Measurements from ENCODE around the gene C2orf80.
"Not testable (repeated sequence)": the region's sequence is repeated elsewhere in the genome, so short reads cannot be mapped to it uniquely, and the experiment has no call there.

C2orf80 gene

DNA sequence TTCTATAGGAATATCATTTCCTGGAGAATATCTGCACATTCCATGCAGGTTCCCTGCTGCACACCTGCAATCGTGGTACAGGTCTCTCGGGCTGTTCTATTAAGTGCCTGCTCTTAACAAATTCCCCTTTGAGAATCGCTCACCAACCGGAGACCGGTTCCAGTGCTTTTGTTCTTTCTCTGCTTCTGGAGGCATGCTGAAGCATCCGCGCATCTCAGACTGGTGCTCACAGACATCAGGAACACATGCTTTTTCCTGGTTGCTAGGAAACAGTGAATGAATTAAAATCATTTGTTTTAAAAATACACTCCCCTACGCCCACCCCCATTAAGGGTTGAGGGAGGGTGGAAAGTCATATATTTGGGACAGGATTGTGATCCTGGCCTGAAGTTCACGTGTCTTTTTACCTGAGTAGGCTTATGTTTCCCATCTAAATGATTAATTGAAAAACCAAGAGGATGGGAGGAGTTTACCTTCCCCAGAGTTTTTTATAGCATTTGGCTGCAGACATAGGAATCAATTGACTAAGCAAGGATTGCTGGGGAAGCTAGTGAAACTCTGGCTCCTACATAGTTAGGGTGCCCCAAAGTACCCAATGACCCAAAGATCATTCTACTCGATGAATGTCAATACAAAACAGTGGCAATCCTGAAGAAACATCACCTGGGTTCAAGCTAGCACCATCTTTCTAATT is at the start of gene C2orf80:
Gene C2orf80, minus strand, starts transcription at position 221 of the 694 bp plus-strand sequence. CDS start 3,044 bp downstream, outside the sequence.
- H3K4me3 Mint-ChIP-seq, result no peak within 1 kb of the TSS
- no peaks in the 10 kb centered on the region for H3K4me1 Mint-ChIP-seq (ENCODE audit: low read depth)
- no peaks in the 10 kb centered on the region for H3K36me3 Mint-ChIP-seq (ENCODE audit: low read depth)
- no peak within 1 kb of the TSS for H3K27ac Mint-ChIP-seq
- no peaks in the 10 kb centered on the region for H3K9me3 Mint-ChIP-seq
- no peaks in the 10 kb centered on the region for H3K27me3 Mint-ChIP-seq

DNA sequence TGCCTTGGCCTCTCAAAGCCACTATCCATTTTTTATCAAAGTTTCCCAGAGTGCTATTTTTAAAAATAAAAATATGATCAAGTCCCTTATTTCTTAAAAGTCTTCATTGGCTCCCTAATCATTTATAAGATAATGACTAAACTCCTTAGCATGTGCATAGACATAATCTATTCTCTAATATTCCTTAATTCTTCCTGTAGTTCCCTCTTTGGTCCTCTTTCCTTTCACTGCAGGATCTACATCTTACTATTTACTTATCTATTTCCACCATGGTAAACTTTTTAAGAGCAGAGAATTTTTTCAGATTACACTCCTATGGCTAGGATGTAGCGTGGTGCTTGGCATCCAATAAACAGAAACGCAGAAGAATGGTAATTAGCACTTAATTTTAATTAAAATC is 46.0 kb upstream of the C2orf80 start:
- Mint-ChIP-seq H3K27ac (no peak overlapping the region), H3K9me3 (peaks cover 17% of the 10 kb centered on the region), H3K4me3 (no peak overlapping the region), H3K36me3 (ENCODE audit: low read depth) (peaks cover 56% of the 10 kb centered on the region), H3K4me1 (ENCODE audit: low read depth) (no peaks in the 10 kb centered on the region), H3K27me3 (no peaks in the 10 kb centered on the region)

DNA sequence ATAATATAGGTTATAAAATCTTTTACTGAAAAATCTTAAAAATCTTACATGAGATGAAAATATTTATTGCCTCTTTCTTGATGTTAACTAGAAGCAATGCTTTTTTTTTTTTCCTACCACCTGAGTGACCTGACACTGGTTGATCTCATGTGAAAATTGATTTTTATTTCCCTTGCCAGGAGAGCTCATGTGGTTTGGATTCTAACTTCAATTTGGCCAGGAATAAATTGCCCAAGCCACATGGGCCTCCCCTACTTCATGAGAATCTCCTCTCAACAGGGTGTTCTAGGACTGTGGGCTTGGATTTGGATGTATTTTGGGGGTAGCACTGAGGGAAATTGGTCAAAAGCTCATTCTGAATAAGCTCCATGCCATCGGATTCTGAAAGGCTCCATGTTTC is 45.0 kb upstream of the C2orf80 start:
- Mint-ChIP-seq H3K36me3 (ENCODE audit: low read depth) (peaks cover 49% of the 10 kb centered on the region), H3K9me3 (peaks cover 19% of the 10 kb centered on the region), H3K4me1 (ENCODE audit: low read depth) (no peaks in the 10 kb centered on the region), H3K4me3 (no peak overlapping the region), H3K27me3 (no peaks in the 10 kb centered on the region), H3K27ac (no peak overlapping the region)

DNA sequence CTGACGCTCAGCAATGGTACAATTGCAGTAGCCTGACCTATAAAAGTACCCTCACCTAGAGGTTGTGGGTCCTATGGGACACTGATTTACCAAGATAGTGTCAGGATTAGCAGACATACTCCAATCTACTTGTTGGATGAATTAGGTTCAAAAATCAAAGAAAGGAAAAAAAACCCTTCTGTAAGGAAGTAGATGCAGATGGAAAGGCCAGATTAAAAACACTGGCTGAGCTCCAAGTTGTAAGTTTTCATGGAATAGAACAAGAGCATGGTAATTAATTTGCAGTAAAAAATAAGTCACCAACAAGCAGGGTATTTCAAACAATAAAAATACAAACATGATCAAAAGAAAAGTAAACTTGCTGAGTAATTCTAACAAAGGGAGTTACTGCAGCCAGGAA is 38.6 kb upstream of the C2orf80 start:
- Mint-ChIP-seq H3K27me3 (no peaks in the 10 kb centered on the region), H3K27ac (no peak overlapping the region), H3K4me1 (ENCODE audit: low read depth) (no peaks in the 10 kb centered on the region), H3K36me3 (ENCODE audit: low read depth) (peaks cover 4% of the 10 kb centered on the region), H3K9me3 (peaks cover 15% of the 10 kb centered on the region), H3K4me3 (no peak overlapping the region)

DNA sequence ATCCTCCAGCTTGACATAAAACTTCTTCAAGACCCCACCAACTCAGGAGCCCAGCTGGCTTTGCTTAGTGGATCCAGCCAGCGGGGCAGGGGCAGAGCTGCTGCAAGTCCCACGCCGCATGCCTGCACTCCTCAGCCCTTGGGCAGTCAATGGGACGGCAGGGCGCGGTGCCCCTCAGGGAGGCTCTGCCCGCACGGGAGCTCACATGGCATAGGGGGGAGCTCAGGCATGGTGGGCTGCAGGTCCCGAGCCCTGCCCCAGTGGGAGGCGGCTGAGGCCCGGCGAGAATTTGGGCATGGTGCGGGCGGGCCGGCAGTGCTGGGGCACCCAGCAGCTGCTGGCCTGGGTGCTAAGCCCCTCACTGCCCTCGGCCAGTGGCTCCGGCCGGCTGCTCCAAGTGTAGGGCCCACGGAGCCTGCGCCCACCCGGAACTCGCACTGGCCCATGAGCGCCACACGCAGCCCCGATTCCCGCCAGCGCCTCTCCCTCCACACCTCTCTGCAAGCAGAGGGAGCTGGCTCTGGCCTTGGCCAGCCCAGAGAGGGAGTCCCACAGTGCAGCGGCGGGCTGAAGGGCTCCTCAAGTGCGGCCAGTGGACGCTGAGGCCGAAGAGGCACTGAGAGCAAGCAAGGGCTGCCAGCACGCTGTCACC is 37.9 kb upstream of the C2orf80 start:
- H3K4me3 Mint-ChIP-seq, result no peak overlapping the region
- H3K4me1 Mint-ChIP-seq (ENCODE audit: low read depth), result no peaks in the 10 kb centered on the region
- no peaks in the 10 kb centered on the region for H3K27me3 Mint-ChIP-seq
- H3K27ac Mint-ChIP-seq, result no peak overlapping the region
- peaks cover 4% of the 10 kb centered on the region for H3K36me3 Mint-ChIP-seq (ENCODE audit: low read depth)
- peaks cover 15% of the 10 kb centered on the region for H3K9me3 Mint-ChIP-seq

DNA sequence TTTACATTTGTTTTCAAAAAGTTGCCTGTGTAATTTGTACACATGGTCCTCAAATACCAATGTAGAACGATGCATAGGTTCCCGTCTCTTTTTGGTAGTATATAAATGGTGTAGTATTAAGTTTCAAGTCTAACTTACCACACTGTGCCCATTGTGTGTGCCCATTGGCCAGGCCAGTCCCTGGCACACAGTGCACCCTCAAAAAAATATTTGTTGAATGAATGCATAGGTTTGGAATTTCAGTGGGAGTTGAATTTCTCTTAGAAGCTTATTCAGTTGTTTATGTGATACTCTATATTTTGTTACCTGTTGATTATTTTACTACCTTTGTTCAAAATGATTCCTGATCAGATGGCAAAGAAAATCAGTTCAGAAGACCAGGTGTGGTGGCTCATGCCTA is 35.0 kb upstream of the C2orf80 start:
- Mint-ChIP-seq H3K27ac (no peak overlapping the region), H3K4me1 (ENCODE audit: low read depth) (no peaks in the 10 kb centered on the region), H3K4me3 (no peak overlapping the region), H3K9me3 (peaks cover 8% of the 10 kb centered on the region), H3K36me3 (ENCODE audit: low read depth) (no peaks in the 10 kb centered on the region), H3K27me3 (no peaks in the 10 kb centered on the region)

DNA sequence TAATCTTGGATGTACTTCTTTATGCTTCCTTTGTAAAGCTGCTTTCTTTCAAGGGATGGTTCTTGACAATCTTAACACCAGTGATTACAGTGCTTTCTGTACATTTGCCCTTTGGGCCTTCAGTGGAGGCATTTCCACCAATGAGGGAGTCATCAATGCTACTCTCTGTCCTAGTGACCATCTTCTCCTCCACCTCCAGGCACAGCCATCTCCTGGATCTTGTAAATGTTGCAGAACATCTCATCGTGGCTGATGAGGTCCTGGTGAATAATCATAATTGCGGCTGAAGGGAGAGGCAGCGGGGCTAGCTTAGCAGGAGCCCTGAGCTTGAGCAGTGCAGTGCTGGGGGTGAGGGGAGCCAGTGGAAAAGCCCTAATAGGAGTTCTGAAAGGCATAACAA is 32.5 kb upstream of the C2orf80 start:
- Mint-ChIP-seq H3K9me3 (peaks cover 11% of the 10 kb centered on the region), H3K4me3 (no peak overlapping the region), H3K27me3 (no peaks in the 10 kb centered on the region), H3K4me1 (ENCODE audit: low read depth) (no peaks in the 10 kb centered on the region), H3K36me3 (ENCODE audit: low read depth) (no peaks in the 10 kb centered on the region), H3K27ac (no peak overlapping the region)

DNA sequence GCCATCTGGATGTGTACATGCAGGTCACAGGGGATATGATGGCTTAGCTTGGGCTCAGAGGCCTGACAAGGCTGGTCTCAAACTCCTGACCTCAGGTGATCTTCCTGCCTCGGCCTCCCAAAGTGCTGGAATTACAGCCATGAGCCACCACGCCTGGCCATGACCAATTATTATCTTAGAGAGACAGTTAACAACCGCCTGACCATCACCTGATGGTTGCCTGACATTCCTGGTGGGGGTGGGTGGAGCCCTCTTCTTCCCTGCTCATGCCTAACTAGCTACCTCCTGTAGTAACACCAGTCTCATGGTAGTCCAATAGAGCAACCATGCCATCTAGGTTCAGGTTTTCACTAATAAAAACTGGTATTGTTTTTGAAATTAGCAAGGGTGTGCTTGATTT is 32.0 kb upstream of the C2orf80 start:
- peaks cover 11% of the 10 kb centered on the region for H3K9me3 Mint-ChIP-seq
- H3K27ac Mint-ChIP-seq; H3K4me1 Mint-ChIP-seq (ENCODE audit: low read depth); H3K36me3 Mint-ChIP-seq (ENCODE audit: low read depth); H3K4me3 Mint-ChIP-seq; H3K27me3 Mint-ChIP-seq: not testable (repeated sequence)

DNA sequence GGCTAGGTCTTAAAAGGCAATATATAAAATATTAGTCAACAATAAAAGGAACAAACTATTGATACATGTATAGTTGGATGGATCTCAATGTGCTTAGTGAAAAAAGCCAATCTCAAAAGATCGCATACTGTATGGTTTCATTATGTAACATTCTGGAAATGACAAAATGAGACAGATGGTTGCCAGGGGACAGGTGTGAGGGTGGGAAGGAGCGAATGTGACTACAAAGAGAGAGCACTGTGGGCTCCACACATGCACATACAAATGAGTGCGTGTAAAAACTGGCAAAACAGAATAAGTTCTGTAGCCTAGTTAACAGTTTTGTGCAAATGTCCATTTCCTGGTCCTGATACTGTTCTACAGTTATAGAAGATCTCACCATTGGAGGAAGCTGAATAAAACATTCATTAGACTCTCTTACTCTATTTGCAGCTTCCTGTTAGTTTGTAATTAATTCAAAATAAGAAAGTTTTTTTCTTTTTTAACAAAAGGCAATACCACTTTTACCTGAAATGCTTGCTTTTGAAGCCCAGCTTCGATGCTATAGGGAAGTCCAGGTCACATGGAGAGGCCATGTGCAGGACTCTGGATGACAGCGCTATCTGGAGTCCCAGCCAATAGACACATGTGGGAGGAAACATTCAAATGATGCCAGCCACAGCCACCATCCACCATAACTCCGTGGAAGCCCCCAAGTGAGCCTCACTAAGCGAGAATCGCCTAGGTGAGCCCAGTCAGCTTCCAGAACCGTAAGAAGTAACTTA is 21.0 kb upstream of the C2orf80 start:
- Mint-ChIP-seq H3K27me3 (no peaks in the 10 kb centered on the region), H3K4me3 (no peak overlapping the region)

DNA sequence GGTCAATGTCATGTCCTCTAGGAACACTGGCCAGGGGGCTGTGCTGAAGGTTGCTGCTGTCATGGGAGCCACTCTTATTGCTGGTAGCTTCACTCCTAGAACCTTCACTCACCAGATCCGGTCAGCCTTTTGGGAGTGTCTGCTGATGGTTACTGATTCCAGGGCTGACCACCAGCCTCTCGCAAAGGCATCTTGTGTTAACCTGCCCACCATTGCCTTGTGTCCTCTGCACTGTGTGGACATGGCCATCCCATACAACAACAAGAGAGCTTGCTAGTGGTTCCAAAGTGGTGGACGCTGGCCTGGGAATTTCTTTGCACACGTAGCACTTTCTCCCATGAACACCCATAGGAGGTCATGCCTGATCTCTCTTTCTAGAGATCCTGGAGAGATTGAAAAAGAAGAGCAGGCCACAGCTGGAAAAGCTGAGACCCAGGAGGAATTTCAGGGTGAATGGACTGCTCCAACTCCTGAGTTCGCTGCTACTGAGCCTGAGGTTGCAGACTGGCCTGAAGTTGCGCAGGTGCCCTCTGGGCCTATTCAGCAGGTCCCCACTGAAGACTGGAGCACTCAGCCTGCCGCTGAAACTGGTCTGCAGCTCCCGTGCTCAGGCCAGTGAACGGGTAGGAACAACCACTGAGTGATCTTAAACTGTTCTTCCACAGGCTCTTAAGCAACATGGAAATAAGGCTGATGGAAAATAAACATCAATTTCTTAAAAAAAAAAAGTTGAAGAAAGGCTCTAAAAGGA is 18.7 kb upstream of the C2orf80 start:
- no peak overlapping the region for H3K4me3 Mint-ChIP-seq
- H3K36me3 Mint-ChIP-seq (ENCODE audit: low read depth), result no peaks in the 10 kb centered on the region
- H3K27ac Mint-ChIP-seq, result no peak overlapping the region
- no peaks in the 10 kb centered on the region for H3K27me3 Mint-ChIP-seq
- H3K9me3 Mint-ChIP-seq, result no peaks in the 10 kb centered on the region
- H3K4me1 Mint-ChIP-seq (ENCODE audit: low read depth), result no peaks in the 10 kb centered on the region

More for the DNA sequence above, 21.0 kb upstream of the C2orf80 start:
- no peaks in the 10 kb centered on the region for H3K36me3 Mint-ChIP-seq (ENCODE audit: low read depth)
- no peaks in the 10 kb centered on the region for H3K4me1 Mint-ChIP-seq (ENCODE audit: low read depth)
- H3K9me3 Mint-ChIP-seq, result no peaks in the 10 kb centered on the region
- no peak overlapping the region for H3K27ac Mint-ChIP-seq

DNA sequence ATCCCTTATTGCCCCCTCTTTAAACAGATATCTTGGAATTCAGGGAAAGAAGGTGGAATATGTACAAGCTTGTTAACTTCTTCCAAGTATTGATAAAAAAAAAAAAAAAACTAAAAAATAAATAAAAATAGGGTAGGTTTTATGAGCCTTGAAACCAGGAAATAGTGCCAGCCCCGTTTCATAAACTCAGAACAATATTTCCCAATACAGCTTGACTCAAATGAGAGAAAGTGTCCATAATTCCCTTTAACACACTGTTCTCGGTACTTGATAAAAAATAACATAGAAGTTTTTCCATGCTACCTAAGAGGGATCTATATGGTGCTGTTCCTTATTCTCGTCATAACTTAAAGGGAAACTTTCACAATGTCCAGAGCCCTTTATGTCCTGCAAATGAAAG is 17.9 kb upstream of the C2orf80 start:
- Mint-ChIP-seq H3K36me3 (ENCODE audit: low read depth) (no peaks in the 10 kb centered on the region), H3K4me3 (no peak overlapping the region), H3K9me3 (no peaks in the 10 kb centered on the region), H3K27ac (no peak overlapping the region), H3K27me3 (no peaks in the 10 kb centered on the region), H3K4me1 (ENCODE audit: low read depth) (no peaks in the 10 kb centered on the region)

DNA sequence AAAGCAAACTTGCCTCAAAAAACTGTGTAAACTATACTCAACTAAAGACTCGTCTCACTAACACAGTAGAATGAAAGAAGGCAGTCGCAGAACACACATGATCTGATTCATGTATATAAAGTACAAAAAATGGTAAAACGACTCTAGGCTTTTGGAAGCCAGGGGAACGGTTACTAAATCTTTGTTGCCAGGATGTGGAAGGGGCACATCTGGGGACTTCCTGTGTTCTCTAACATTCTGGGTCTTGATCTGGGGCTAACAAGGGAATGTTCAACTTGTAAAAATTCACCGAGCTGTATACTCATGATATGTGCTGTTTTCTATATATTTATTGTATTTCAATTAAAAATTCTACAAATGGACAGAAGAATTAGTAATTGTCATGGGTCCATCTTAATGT is 14.3 kb upstream of the C2orf80 start:
- H3K36me3 Mint-ChIP-seq (ENCODE audit: low read depth), result no peaks in the 10 kb centered on the region
- no peaks in the 10 kb centered on the region for H3K9me3 Mint-ChIP-seq
- no peaks in the 10 kb centered on the region for H3K4me1 Mint-ChIP-seq (ENCODE audit: low read depth)
- no peak overlapping the region for H3K4me3 Mint-ChIP-seq
- H3K27ac Mint-ChIP-seq, result no peak overlapping the region
- no peaks in the 10 kb centered on the region for H3K27me3 Mint-ChIP-seq

DNA sequence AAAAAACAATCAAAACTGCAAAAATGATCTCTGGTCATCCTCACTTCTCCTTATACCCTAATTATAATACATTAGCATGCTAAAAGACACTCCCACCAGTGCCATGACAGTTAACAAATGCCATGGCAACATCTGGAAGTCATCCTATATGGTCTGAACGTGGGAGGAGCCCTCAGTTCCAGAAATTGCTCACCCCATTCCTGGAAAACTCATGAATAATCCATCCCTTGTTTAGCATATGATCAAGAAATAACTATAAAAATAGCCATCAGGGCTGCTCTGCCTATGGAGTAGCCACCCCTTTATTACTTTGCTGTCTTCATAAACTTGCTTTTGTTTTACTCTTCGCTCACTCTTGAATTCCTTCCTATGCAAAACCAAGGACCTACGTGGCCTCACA is 5.7 kb upstream of the C2orf80 start:
- Mint-ChIP-seq H3K4me1 (ENCODE audit: low read depth) (no peaks in the 10 kb centered on the region), H3K36me3 (ENCODE audit: low read depth) (no peaks in the 10 kb centered on the region), H3K4me3 (no peak overlapping the region), H3K27me3 (no peaks in the 10 kb centered on the region), H3K27ac (no peak overlapping the region), H3K9me3 (no peaks in the 10 kb centered on the region)

DNA sequence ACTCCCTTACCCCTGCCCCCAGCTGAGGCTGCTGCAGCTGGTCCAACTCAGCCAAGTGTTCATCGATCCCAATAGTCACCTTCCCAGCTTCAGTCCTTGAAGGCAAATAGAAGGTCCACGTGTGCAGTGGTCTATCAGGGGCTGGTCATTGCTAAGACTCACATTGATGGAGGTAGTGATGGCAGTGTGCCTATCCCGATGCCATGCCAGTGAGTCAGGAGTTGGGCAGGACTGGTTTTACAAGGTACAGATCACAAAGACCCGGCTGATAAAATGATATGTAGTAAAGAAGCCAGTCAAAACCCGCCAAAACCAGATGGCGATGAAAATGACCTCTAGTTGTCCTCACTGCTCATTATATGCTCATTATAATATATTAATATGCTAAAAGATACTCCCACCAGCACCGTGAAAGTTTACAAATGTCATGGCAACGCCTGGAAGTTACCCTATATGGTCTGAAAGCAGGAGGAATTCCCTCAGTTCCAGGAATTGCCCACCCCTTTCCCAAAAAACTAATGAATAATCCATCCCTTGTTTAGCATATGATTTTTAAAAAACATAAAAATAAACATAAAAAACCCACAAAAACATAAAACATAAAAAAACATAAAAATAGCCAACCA is 2.9 kb upstream of the C2orf80 start:
- H3K9me3 Mint-ChIP-seq, result no peaks in the 10 kb centered on the region
- H3K4me3 Mint-ChIP-seq, result no peak overlapping the region
- no peaks in the 10 kb centered on the region for H3K27me3 Mint-ChIP-seq
- no peaks in the 10 kb centered on the region for H3K4me1 Mint-ChIP-seq (ENCODE audit: low read depth)
- H3K36me3 Mint-ChIP-seq (ENCODE audit: low read depth), result no peaks in the 10 kb centered on the region
- H3K27ac Mint-ChIP-seq, result no peak overlapping the region
